Gastrocnemius medialis (tissue), 4 donors: ENCODE results near the gene EXOC2. TPM values are rescaled to one million over a fixed set of nuclear protein-coding genes. Genes with fewer than 3 reads are reported as not detected.

ENCODE experiments used
- ATAC-seq, 2 donors: fragments of 150-250 bp; one replicate each; pipeline ENCODE4 v1.9.1; 2016
- DNase-seq, 2 donors: peaks; one replicate each; pipeline ENCODE4 v3.0.0-alpha.2; 2019
- H3K27ac ChIP-seq, 4 donors: fragments of 200-600 bp; sonication (generic); 1 replicate in 1 of 4; 2 replicates in 3 of 4; pipeline ENCODE4 v1.5.1; 2016 to 2018; ENCODE audit warnings: mild to moderate bottlenecking in 2 of 4, moderate library complexity in 1 of 4
- H3K27me3 ChIP-seq, 3 donors: fragments of 200-600 bp; sonication (generic) in 2 of 3; 1 replicate in 1 of 3; 2 replicates in 2 of 3; pipeline versions ENCODE4 v1.5.1 to v1.6.0; 2016 to 2019; ENCODE audit warnings: mild to moderate bottlenecking in 1 of 3, moderate library complexity in 1 of 3
- H3K36me3 ChIP-seq, 2 donors: fragments of 200-600 bp; sonication (generic) in 1 of 2; one replicate each; pipeline ENCODE4 v1.5.1; 2017 to 2018
- H3K4me1 ChIP-seq, 2 donors: fragments of 200-600 bp; sonication (generic) in 1 of 2; one replicate each; pipeline ENCODE4 v1.5.1; 2016 to 2017; ENCODE audit warnings: mild to moderate bottlenecking in 2 of 2
- H3K4me3 ChIP-seq, 4 donors: fragments of 200-600 bp; sonication (generic) in 3 of 4; 1 replicate in 1 of 4; 2 replicates in 3 of 4; pipeline ENCODE4 v1.5.1; 2016 to 2019; ENCODE audit warnings: mild to moderate bottlenecking in 2 of 4
- H3K9me3 ChIP-seq, 3 donors: fragments of 200-600 bp; sonication (generic) in 2 of 3; 1 replicate in 1 of 3; 2 replicates in 2 of 3; pipeline ENCODE4 v1.5.1; 2016 to 2019
- POLR2A ChIP-seq, 2 donors: fragments of 450-650 bp; IDR thresholded peaks; one replicate each; pipeline ENCODE4 v1.6.1; 2017; ENCODE audit warnings: antibody characterized with exemption in 2 of 2, mild to moderate bottlenecking in 2 of 2, moderate library complexity in 2 of 2
- in situ Hi-C, 4 donors: fragments of 200-750 bp; cut with MboI; loops; one replicate each; pipeline versions ENCODE4 v1.15.0 to v1.8.0; 2017; ENCODE audit warnings: low sequenced_read_pairs in 4 of 4
- intact Hi-C: fragments of 100-400 bp; cut with DNase I; formaldehyde crosslinking; loops from one replicate; pipeline ENCODE4 v1.15.1; 2023; ENCODE audit warnings: low total_unique reads
- total RNA-seq, 4 donors: library from RNA; depleted of rRNA; stranded (reverse); fragments of >200 nt; gene quantifications; one replicate each; pipeline versions ENCODE4 v1.1.0 to v1.2.3, GENCODE V29; 2016
- TF ChIP-seq, protein P1 (sequence below), 5 experiments: fragments of 450-650 bp in 3 of 5; fragments of 200-600 bp in 2 of 5; sonication (generic) in 2 of 5; IDR thresholded peaks in 4 of 5; conservative IDR thresholded peaks in 1 of 5; 1 replicate in 4 of 5; 2 replicates in 1 of 5; pipeline ENCODE4 v1.5.1; 2016 to 2019; ENCODE audit warnings: antibody characterized with exemption in 5 of 5, mild to moderate bottlenecking in 3 of 5, moderate library complexity in 3 of 5

Gene EXOC2, protein sequence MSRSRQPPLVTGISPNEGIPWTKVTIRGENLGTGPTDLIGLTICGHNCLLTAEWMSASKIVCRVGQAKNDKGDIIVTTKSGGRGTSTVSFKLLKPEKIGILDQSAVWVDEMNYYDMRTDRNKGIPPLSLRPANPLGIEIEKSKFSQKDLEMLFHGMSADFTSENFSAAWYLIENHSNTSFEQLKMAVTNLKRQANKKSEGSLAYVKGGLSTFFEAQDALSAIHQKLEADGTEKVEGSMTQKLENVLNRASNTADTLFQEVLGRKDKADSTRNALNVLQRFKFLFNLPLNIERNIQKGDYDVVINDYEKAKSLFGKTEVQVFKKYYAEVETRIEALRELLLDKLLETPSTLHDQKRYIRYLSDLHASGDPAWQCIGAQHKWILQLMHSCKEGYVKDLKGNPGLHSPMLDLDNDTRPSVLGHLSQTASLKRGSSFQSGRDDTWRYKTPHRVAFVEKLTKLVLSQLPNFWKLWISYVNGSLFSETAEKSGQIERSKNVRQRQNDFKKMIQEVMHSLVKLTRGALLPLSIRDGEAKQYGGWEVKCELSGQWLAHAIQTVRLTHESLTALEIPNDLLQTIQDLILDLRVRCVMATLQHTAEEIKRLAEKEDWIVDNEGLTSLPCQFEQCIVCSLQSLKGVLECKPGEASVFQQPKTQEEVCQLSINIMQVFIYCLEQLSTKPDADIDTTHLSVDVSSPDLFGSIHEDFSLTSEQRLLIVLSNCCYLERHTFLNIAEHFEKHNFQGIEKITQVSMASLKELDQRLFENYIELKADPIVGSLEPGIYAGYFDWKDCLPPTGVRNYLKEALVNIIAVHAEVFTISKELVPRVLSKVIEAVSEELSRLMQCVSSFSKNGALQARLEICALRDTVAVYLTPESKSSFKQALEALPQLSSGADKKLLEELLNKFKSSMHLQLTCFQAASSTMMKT
- 10 to 100 TPM; 12.6 to 16.4 (median 15.0) TPM for total RNA-seq

DNA sequence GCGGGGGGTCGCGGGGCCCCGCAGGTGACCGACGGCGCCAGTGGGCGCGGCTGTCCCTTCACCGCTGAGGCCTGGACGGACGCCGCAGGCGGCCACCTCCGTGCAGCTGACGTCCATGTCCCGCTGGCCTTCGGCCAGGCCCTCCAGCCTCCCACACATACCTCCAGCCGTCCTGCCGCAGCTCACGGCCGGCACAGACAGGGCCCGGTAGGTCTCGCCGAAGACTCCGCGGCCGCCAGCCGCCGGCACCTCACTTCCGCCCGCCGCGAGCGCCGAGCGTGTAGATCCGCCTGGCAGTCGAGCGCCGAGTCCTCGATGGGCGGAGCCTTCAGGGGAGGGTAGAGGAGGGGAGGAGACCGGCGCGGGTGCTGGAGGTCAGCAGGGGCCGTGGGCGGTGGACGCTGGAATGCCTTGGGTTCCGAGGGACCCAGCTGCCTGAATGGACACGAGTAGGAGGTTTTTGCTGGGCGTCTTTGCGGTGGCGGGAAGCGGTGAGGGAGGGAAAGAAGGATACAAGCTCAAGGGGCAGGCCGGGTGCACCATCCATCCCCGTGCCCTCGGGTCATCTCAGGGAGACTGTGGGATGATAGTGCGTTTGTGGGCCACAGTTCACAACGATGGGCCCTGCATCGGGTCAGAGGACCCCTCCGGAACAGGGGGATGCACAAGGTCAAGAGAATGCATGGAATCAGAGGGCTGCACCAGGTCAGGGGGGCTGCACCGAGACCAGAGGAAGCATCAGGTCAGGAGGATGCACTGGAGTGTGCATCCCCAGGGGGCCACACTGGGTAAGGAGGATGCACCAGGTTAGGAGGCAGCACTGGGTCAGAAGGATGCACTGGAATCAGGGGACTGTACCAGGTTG, at the start of gene EXOC2:
Gene EXOC2, minus strand, starts transcription at position 282 of the 865 bp plus-strand sequence. CDS start 55,321 bp downstream, outside the sequence.
- H3K9me3 ChIP-seq: no peaks in the 10 kb centered on the region
- H3K4me1 ChIP-seq: peaks cover 16 to 18% of the 10 kb centered on the region in 2 donors
- peak; percentile 43 to 70 for TF ChIP-seq POLR2A (IDR thresholded peaks at IDR 0.05)
- TF ChIP-seq, protein P1, sequence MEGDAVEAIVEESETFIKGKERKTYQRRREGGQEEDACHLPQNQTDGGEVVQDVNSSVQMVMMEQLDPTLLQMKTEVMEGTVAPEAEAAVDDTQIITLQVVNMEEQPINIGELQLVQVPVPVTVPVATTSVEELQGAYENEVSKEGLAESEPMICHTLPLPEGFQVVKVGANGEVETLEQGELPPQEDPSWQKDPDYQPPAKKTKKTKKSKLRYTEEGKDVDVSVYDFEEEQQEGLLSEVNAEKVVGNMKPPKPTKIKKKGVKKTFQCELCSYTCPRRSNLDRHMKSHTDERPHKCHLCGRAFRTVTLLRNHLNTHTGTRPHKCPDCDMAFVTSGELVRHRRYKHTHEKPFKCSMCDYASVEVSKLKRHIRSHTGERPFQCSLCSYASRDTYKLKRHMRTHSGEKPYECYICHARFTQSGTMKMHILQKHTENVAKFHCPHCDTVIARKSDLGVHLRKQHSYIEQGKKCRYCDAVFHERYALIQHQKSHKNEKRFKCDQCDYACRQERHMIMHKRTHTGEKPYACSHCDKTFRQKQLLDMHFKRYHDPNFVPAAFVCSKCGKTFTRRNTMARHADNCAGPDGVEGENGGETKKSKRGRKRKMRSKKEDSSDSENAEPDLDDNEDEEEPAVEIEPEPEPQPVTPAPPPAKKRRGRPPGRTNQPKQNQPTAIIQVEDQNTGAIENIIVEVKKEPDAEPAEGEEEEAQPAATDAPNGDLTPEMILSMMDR (IDR thresholded peaks at IDR 0.05 in 4 of 5, conservative IDR thresholded peaks at IDR 0.05 in 1 of 5): no peak
- intact Hi-C loops (loop anchor here (5.0 kb wide), 1 partner anchor 101 kb away; no protein-coding TSS in a partner anchor), in situ Hi-C loops (no loop called here)
- DNase-seq: peak; percentile 58 to 71
- H3K4me3 ChIP-seq: peak within 1 kb of the TSS; percentile 74 to 90 (median 86)
- ATAC-seq: peak; percentile 89 to 95
- no peaks in the 10 kb centered on the region for H3K36me3 ChIP-seq
- H3K27me3 ChIP-seq: no peaks in the 10 kb centered on the region
- peak within 1 kb of the TSS; percentile 71 to 83 (median 80) for H3K27ac ChIP-seq

DNA sequence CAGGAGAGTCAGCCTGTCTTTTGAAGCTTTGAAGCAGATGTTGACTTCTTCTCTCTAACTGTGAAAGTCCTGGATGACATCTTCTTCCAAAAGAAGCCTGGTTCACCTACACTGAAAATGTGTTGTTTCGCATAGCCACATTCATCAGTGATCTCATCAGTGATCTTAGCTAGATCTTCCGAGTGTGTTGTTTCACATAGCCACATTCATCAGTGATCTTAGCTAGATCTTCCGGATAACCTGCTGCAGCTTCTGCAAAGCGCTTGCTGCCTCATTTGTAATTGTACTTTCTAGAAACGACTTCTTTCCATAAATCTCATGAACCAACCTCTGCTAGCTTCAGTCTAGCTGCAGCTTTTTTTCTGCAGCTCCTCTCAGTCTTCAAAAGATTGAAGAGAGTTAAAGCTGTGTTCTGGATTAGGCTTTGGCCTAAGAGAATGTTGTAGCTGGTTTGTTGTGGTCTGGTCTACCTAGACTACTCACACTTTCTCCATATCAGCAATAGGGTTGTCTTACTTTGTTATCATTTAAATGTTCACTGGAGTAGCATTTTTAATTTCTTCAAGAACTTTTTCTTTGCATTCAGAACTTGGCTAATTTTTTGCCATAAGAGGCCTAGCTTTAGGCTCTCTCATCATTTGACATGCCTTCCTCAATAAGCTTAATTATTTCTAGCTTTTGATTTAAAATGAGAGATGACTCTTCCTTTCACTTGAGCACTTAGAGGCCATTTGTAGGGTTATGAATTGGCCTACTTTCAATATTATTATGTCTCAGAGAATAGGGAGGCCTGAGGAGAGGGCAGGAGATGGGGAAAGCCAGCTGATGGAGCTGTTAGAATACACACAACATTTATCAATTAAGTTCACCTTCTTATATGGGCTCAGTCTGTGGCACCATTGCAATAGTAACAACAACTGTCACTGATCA, 48.7 kb upstream of the EXOC2 start:
- Histone ChIP-seq H3K36me3 (no peaks in the 10 kb centered on the region), H3K9me3 (no peaks in the 10 kb centered on the region), H3K27ac (no peak overlapping the region), H3K4me1 (no peaks in the 10 kb centered on the region), H3K4me3 (no peak overlapping the region), H3K27me3 (no peaks in the 10 kb centered on the region)
- in situ Hi-C loops: no loop called here
- no peak for ATAC-seq
- intact Hi-C loops: no loop called here
- TF ChIP-seq, protein P1 (IDR thresholded peaks at IDR 0.05 in 4 of 5, conservative IDR thresholded peaks at IDR 0.05 in 1 of 5): no peak
- TF ChIP-seq POLR2A (IDR thresholded peaks at IDR 0.05): no peak
- no peak for DNase-seq

DNA sequence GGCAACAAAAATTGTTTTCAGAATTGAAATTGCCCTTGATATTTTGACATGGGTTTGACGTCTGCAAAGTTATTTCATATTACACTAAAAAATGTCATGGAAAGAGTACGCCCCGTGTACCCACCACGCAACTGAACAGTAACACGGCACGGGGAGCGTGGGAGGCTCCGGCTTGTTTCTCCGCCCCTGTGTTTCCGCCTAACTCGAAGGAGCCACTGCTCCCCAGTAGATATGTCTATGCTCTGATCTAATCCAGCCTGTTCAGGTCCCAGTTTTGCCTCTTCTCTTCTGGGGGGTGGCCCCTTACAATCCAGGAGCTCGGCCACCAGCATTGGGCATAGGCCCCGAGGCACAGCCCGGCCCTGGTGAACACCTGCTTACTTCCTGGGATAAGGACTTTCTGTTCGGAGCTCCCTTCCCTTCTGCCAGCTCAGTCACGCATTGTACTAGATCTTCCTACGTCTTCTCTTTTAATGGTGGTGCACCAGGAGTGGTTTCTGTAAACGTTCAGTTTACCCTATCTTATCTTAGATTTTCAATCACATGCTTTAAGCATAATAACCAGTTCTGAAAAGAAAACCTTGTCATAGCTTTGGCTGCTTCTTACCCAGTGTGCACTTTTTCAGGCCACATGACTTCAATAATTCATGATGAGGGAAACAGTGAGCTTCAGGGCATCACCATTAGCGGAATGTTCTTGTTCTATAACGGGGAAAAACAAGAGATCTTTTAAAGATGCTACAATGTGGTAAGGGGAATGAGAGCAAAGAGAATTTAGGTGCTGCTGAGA, 43.9 kb upstream of the EXOC2 start:
- Histone ChIP-seq H3K4me1 (no peaks in the 10 kb centered on the region), H3K27ac (no peak overlapping the region), H3K36me3 (no peaks in the 10 kb centered on the region), H3K9me3 (no peaks in the 10 kb centered on the region), H3K4me3 (no peak overlapping the region), H3K27me3 (no peaks in the 10 kb centered on the region)
- ATAC-seq: no peak
- DNase-seq: no peak
- TF ChIP-seq, protein P1 (IDR thresholded peaks at IDR 0.05 in 4 of 5, conservative IDR thresholded peaks at IDR 0.05 in 1 of 5): no peak
- TF ChIP-seq POLR2A (IDR thresholded peaks at IDR 0.05): no peak
- in situ Hi-C loops: no loop called here
- intact Hi-C loops: no loop called here
